ENCODE results near the gene TTC19.

Gene TTC19, protein sequence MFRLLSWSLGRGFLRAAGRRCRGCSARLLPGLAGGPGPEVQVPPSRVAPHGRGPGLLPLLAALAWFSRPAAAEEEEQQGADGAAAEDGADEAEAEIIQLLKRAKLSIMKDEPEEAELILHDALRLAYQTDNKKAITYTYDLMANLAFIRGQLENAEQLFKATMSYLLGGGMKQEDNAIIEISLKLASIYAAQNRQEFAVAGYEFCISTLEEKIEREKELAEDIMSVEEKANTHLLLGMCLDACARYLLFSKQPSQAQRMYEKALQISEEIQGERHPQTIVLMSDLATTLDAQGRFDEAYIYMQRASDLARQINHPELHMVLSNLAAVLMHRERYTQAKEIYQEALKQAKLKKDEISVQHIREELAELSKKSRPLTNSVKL

DNA sequence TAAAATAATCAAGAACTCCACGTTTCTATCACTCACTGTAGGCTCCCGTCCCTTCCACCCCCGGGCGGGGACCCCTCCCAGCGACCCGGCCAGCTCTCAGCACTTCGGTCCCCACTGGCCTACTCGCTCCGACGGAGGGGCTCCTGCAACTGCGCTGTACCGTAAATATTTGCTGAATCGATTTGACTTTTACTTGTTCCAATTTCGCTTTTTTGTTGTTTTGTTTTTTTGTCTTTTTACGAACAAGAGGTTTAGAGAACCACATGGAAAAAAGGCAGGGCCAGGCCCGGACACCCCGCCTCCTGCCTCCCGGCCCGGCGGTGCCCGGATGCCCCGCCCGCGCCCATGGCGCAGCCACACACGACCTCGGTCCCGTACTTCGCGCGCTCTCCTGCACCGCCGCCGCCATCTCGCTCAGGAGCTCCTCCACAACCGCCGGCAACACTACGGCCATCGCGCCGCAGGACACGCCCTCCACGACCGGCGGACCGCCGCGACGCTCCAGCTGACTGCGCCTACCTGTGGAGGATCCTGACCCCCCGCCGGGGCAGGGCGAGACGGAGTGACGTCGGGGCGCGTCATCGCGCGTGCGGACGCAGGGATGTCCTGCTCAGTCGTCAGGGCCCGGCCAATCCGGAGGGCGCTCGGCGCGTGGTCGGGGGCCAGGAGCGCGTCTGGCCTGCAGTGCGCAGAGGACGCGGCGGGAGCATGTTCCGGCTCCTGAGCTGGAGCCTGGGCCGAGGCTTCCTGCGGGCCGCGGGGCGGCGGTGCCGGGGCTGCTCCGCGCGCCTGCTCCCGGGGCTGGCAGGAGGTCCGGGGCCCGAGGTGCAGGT, at the start of gene TTC19, which contains the start of gene ZSWIM7:
Gene TTC19, plus strand, starts transcription at position 684 of the 833 bp plus-strand sequence. Its CDS starts 25 bp downstream, at position 709.
Gene ZSWIM7, minus strand, starts transcription at position 564 of the 833 bp plus-strand sequence. Its CDS starts 110 bp downstream, at position 454.
- Histone ChIP-seq H3K36me3 (ENCODE audit: insufficient read depth, low read length) (peaks cover 41% of the 10 kb centered on the region), H3K9me3 (ENCODE audit: low read length) (no peaks in the 10 kb centered on the region), H3K27me3 (ENCODE audit: control insufficient read depth in 1 of 2, insufficient read depth in 2 of 2, low read length in 2 of 2) (no peaks in the 10 kb centered on the region), H3K4me3 (ENCODE audit: low read depth in 1 of 2, low read length in 2 of 2) (peak within 1 kb of the TSS; percentile 80 to 89), H3K4me1 (ENCODE audit: insufficient read depth, low read length) (peaks cover 21% of the 10 kb centered on the region), H3K9ac (ENCODE audit: low read length) (peak within 1 kb of the TSS; percentile 87), H3K27ac (ENCODE audit: low read depth, low read length) (peak within 1 kb of the TSS; percentile 93)

DNA sequence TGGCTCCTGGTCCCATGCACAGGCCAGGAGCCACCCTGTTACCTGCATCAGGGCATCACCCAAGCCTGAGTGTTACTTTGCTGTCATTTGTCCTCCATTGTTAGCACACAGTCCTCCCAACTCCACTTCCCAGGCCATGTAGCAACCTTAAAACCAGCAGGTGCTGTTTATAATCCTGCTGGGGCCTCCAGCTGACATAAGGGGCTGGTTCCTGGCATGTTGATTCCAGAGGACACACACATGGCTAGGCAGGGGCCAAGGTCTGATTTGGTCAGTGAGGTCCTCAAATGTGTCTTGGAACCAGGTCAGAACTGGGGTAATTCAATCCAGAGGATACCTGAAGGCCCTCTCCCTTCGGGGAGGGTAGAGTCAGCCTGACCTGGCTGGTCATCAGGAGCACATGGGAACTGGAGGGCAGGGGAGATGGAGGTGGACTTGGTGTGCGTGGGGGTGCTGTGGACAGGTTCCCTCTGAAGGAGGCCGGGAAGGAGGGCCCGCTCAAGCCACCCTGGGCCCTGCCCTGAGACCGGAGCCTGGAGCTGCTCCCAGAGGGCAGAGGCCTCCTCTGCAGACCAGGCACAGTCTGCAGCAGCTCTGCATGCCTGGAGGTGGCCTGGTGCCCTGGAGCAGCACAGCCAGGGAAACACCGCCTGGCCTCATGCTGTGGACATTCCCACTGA, 48.1 kb upstream of the TTC19 start:
- Histone ChIP-seq H3K27me3 (ENCODE audit: control insufficient read depth in 1 of 2, insufficient read depth in 2 of 2, low read length in 2 of 2) (no peaks in the 10 kb centered on the region), H3K27ac (ENCODE audit: low read depth, low read length) (no peak overlapping the region), H3K4me1 (ENCODE audit: insufficient read depth, low read length) (peaks cover 13% of the 10 kb centered on the region), H3K9me3 (ENCODE audit: low read length) (no peaks in the 10 kb centered on the region), H3K4me3 (ENCODE audit: low read depth in 1 of 2, low read length in 2 of 2) (no peak overlapping the region), H3K9ac (ENCODE audit: low read length) (no peak overlapping the region), H3K36me3 (ENCODE audit: insufficient read depth, low read length) (no peaks in the 10 kb centered on the region)

DNA sequence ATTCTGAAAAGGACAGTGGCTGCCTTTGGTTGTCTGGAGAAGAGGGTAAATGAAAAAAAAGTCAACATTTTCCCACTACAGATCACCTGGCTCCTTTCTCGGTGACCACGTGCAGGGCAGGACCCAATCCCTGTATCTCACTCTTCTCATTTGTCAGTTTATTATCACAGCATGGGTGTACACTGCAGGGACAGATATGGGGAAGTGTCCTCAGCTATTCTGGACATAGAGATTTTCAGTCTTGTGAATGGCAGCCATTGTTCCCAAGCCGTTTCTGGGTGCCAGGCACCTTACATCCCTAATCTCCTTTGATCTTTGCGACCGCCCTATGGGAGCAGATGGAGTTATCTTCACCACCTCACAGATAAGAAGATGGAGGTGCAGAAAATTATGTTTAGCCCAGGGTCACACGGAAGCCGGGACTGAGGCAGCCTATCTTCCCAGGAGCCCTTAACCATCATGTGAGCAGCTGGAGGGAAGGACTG, 47.5 kb upstream of the TTC19 start:
- no peak overlapping the region for H3K4me3 ChIP-seq (ENCODE audit: low read depth in 1 of 2, low read length in 2 of 2)
- no peaks in the 10 kb centered on the region for H3K27me3 ChIP-seq (ENCODE audit: control insufficient read depth in 1 of 2, insufficient read depth in 2 of 2, low read length in 2 of 2)
- no peaks in the 10 kb centered on the region for H3K36me3 ChIP-seq (ENCODE audit: insufficient read depth, low read length)
- H3K4me1 ChIP-seq (ENCODE audit: insufficient read depth, low read length) = peaks cover 7% of the 10 kb centered on the region
- H3K27ac ChIP-seq (ENCODE audit: low read depth, low read length) = no peak overlapping the region
- H3K9me3 ChIP-seq (ENCODE audit: low read length) = no peaks in the 10 kb centered on the region
- no peak overlapping the region for H3K9ac ChIP-seq (ENCODE audit: low read length)

DNA sequence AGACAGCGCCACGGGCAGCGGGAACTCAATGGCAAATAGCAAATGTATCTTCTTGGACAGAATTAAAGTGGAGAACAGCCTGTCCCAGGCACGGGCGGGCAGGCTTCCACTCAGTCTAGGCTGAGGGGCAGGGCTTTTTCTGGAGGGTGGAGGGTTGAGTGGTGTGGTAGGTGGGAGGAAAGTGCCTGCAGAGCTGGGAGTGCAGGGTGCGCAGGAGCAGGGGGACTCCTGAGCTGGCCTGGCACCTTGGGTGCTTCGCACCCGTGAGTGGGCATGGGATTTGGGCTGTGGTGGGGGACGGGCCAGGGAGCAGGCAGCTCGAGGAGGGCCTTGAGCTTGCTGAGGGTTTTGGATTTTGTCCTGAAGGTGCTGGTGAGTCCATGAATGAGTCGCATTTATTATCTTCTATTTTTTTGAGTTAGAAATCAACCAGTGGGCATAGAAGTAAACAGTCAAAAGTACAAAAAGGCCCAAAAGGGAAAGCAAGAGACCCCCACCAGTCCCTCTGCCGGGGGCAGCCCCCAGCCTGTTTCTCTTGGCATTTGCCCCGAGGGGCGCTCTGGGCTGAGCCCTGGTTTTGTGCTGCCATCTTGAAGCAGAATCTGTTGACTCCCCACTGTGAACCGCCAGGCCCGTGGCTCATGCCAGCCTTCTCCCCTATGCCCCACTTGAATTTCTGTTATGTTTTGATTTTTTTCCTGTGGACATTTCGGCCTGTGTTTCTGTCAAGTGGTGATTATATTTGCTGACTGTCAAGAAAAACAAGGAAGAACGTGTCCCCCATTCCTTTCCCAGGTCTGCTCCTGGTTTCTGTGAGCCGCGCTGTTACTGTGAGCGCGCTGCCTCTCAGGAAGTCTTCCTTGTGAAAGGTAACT, 46.5 kb upstream of the TTC19 start:
- Histone ChIP-seq H3K27me3 (ENCODE audit: control insufficient read depth in 1 of 2, insufficient read depth in 2 of 2, low read length in 2 of 2) (no peaks in the 10 kb centered on the region), H3K9ac (ENCODE audit: low read length) (no peak overlapping the region), H3K27ac (ENCODE audit: low read depth, low read length) (no peak overlapping the region), H3K4me1 (ENCODE audit: insufficient read depth, low read length) (no peaks in the 10 kb centered on the region), H3K4me3 (ENCODE audit: low read depth in 1 of 2, low read length in 2 of 2) (no peak overlapping the region), H3K9me3 (ENCODE audit: low read length) (no peaks in the 10 kb centered on the region), H3K36me3 (ENCODE audit: insufficient read depth, low read length) (no peaks in the 10 kb centered on the region)

DNA sequence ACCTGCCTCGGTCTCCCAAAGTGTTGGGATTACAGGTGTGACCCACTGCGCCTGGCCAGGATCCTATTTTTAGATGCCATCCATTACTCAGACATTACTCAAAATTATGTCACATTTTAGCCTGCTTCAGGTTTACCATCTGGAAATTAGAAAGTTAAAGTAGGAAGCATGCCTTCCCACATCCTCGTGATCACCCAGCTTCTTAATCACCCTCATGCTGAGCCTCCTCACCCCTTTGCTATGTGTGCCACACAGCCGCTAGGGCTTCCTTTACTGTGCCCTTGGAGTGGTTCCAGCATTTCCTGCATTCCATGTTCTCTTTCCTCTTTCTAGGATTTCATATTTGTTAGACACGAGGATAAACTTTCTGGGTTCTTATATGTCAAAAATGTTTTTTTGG, 45.4 kb upstream of the TTC19 start:
- no peaks in the 10 kb centered on the region for H3K4me1 ChIP-seq (ENCODE audit: insufficient read depth, low read length)
- no peaks in the 10 kb centered on the region for H3K36me3 ChIP-seq (ENCODE audit: insufficient read depth, low read length)
- no peak overlapping the region for H3K4me3 ChIP-seq (ENCODE audit: low read depth in 1 of 2, low read length in 2 of 2)
- H3K27me3 ChIP-seq (ENCODE audit: control insufficient read depth in 1 of 2, insufficient read depth in 2 of 2, low read length in 2 of 2) = no peaks in the 10 kb centered on the region
- no peak overlapping the region for H3K9ac ChIP-seq (ENCODE audit: low read length)
- no peaks in the 10 kb centered on the region for H3K9me3 ChIP-seq (ENCODE audit: low read length)
- no peak overlapping the region for H3K27ac ChIP-seq (ENCODE audit: low read depth, low read length)

DNA sequence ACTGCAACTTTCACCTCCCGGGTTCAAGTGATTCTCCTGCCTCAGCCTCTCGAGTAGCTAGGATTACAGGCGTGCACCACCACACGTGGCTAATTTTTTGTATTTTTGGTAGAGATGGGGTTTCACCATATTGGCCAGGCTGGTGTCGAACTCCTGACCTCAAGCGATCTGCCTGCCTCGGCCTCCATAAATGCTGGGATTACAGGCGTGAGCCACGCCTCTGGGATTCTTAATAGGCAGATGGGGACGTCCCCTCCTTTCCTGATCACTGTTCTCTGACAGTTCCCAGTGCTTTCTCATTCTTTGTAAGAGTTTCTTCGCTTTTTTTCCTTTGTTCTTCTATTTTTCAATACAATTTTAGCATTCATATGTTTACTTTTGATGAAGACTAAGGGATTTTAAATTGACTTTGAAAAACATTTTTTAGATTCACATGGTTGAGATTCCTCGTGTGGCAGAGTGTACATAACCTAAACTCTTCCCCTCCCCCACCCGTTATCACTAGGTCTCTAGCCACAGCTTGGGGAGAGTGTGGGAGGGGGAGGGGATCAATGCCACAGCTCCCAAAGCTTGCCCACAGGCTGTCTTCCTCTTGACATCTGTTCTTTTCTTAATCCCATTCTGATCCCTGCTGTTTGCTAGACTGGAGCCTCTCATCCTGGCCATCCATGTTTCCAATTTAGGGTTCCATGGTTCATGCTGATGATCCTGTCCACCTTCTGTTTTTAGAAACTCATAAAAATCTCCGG, 43.7 kb upstream of the TTC19 start:
- Histone ChIP-seq H3K9ac (ENCODE audit: low read length) (no peak overlapping the region), H3K27me3 (ENCODE audit: control insufficient read depth in 1 of 2, insufficient read depth in 2 of 2, low read length in 2 of 2) (no peaks in the 10 kb centered on the region), H3K4me1 (ENCODE audit: insufficient read depth, low read length) (no peaks in the 10 kb centered on the region), H3K27ac (ENCODE audit: low read depth, low read length) (no peak overlapping the region), H3K9me3 (ENCODE audit: low read length) (no peaks in the 10 kb centered on the region), H3K4me3 (ENCODE audit: low read depth in 1 of 2, low read length in 2 of 2) (no peak overlapping the region), H3K36me3 (ENCODE audit: insufficient read depth, low read length) (no peaks in the 10 kb centered on the region)

DNA sequence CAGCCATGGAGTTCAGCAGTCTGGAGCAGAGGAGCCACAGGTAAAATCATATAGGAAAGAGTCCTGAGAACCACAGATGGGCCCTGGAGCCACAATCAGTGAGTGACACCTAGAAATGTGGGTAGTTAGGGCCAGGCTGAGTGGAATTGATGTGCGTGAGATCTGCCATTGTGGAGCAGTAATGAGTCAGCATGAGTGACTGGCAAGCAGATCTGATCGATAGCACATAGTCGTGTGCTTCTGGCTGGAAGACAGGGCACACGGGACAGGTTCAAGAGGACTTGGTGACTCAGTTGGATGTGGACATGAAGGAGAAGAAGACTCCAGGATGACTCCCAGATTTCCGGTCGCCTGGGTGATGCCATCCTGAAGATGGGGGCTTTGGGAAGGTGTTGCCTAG, 42.4 kb upstream of the TTC19 start:
- no peaks in the 10 kb centered on the region for H3K4me1 ChIP-seq (ENCODE audit: insufficient read depth, low read length)
- H3K36me3 ChIP-seq (ENCODE audit: insufficient read depth, low read length) = no peaks in the 10 kb centered on the region
- H3K9me3 ChIP-seq (ENCODE audit: low read length) = no peaks in the 10 kb centered on the region
- H3K4me3 ChIP-seq (ENCODE audit: low read depth in 1 of 2, low read length in 2 of 2) = no peak overlapping the region
- no peak overlapping the region for H3K9ac ChIP-seq (ENCODE audit: low read length)
- no peak overlapping the region for H3K27ac ChIP-seq (ENCODE audit: low read depth, low read length)
- H3K27me3 ChIP-seq (ENCODE audit: control insufficient read depth in 1 of 2, insufficient read depth in 2 of 2, low read length in 2 of 2) = no peaks in the 10 kb centered on the region

DNA sequence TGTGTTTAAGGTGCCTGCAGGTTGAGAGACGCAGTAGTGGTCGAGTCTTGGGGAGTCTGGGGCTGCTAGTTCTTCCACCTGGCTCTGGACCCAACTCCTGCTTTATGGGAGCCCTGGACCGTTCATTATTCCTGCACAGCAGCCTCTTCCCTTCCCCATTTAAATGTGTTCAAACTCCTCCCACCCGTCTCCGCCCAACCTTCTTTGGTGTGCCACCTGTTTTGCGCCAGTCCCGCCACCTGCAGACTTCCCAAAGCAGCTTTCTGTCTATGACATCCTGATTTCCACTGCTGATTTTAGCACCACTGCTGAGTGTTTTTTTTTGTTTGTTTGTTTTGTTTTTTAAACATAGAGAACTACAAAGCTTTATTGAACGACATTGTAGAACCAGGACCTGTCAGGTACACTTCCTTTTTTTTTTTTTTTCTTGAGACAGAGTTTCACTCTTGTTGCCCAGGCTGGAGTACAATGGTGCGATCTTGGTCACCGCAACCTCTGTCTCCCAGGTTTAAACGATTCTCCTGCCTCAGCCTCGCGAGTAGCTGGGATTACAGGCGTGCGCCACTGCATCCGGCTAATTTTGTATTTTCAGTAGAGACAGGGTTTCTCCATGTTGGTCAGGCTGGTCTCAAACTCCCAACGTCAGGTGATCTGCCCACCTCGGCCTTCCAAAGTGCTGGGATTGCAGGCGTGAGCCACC, 41.9 kb upstream of the TTC19 start:
- H3K4me1 ChIP-seq (ENCODE audit: insufficient read depth, low read length) = no peaks in the 10 kb centered on the region
- no peaks in the 10 kb centered on the region for H3K9me3 ChIP-seq (ENCODE audit: low read length)
- H3K27me3 ChIP-seq (ENCODE audit: control insufficient read depth in 1 of 2, insufficient read depth in 2 of 2, low read length in 2 of 2) = no peaks in the 10 kb centered on the region
- H3K36me3 ChIP-seq (ENCODE audit: insufficient read depth, low read length) = no peaks in the 10 kb centered on the region
- no peak overlapping the region for H3K9ac ChIP-seq (ENCODE audit: low read length)
- no peak overlapping the region for H3K27ac ChIP-seq (ENCODE audit: low read depth, low read length)
- H3K4me3 ChIP-seq (ENCODE audit: low read depth in 1 of 2, low read length in 2 of 2) = no peak overlapping the region

DNA sequence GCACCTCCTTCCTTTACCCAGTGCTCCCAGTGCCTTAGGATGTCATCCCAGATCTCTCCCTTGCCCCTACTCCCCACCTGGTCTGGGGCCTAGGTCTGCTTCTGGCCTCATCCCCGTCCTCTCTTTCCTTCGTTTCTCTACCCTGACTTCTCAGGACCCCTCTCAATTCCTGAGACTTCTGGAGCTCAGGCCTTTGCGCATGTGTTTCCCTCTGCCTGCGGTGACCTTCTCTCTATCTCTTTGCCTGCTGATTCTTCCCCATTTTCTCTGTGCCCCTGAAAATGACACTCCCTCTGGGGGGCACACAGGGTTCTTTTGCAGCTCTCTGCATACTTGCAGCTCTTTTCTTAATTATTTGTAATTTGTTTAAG, 41.2 kb upstream of the TTC19 start:
- Histone ChIP-seq H3K4me1 (ENCODE audit: insufficient read depth, low read length) (no peaks in the 10 kb centered on the region), H3K27ac (ENCODE audit: low read depth, low read length) (no peak overlapping the region), H3K27me3 (ENCODE audit: control insufficient read depth in 1 of 2, insufficient read depth in 2 of 2, low read length in 2 of 2) (no peaks in the 10 kb centered on the region), H3K9ac (ENCODE audit: low read length) (no peak overlapping the region), H3K4me3 (ENCODE audit: low read depth in 1 of 2, low read length in 2 of 2) (no peak overlapping the region), H3K9me3 (ENCODE audit: low read length) (no peaks in the 10 kb centered on the region), H3K36me3 (ENCODE audit: insufficient read depth, low read length) (no peaks in the 10 kb centered on the region)

DNA sequence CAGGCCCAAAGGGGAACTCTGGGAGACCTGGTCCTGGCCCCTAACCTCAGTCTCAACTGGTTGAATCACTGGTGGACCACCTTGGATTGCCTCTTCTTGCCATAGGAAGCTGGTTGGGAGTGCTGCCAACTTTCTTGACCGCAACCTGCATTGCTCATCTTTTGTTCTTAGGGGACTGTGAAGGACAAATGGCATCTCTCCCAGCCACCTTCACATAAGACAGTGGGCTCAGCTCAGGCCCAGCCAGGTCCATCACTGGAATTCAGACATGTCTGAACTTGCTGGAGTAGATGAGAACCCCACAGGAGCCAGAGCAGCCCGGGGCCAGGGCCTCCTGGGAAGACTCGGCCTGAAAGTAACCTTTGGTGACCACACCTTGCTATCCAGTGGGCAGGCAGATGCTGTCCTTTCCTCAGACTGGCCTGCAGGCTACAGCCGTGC, 35.9 kb upstream of the TTC19 start:
- H3K9me3 ChIP-seq (ENCODE audit: low read length) = no peaks in the 10 kb centered on the region
- H3K9ac ChIP-seq (ENCODE audit: low read length) = no peak overlapping the region
- no peak overlapping the region for H3K27ac ChIP-seq (ENCODE audit: low read depth, low read length)
- no peaks in the 10 kb centered on the region for H3K36me3 ChIP-seq (ENCODE audit: insufficient read depth, low read length)
- no peaks in the 10 kb centered on the region for H3K4me1 ChIP-seq (ENCODE audit: insufficient read depth, low read length)
- no peak overlapping the region for H3K4me3 ChIP-seq (ENCODE audit: low read depth in 1 of 2, low read length in 2 of 2)
- H3K27me3 ChIP-seq (ENCODE audit: control insufficient read depth in 1 of 2, insufficient read depth in 2 of 2, low read length in 2 of 2) = no peaks in the 10 kb centered on the region

All from muscle layer of colon (tissue), 2 donors.